ENCODE data around the gene GABRP. TPM values are rescaled to one million over a fixed set of nuclear protein-coding genes. Genes with fewer than 3 reads are reported as not detected.

Gene GABRP
- total and polyA plus RNA-seq, 2 experiments from 2014 or later, result 3.6 to 6.3 TPM

- TF ChIP-seq ETS1 (IDR thresholded peaks at IDR 0.05), result no peak
- TF ChIP-seq CREB1 (CRISPR knock-in tag; IDR thresholded peaks at IDR 0.05; ENCODE audit: low read depth), result no peak
- no peak for TF ChIP-seq ZNF331 (CRISPR knock-in tag; IDR thresholded peaks at IDR 0.05; ENCODE audit: low read depth)
- no peak for TF ChIP-seq REST (IDR thresholded peaks at IDR 0.05; ENCODE audit: unreplicated experiment)
Measured at GRCh38 chr5:170758481-170758880, 25.0 kb upstream of the GABRP start (continued).

- peaks cover 36% of the 10 kb centered on the region for H3K9me2 ChIP-seq (ENCODE audit: insufficient read depth)
- no peak overlapping the region for H3K4me3 ChIP-seq
- H2AFZ ChIP-seq, result no peak overlapping the region
- peak overlapping the region; percentile 44; the same call in 1 of the 2 replicates for H3K27ac Mint-ChIP-seq
- no peaks in the 10 kb centered on the region for H3K27me3 ChIP-seq (ENCODE audit: insufficient read depth)
- H4K20me1 ChIP-seq (replicated peaks; ENCODE audit: insufficient read depth), result no peaks in the 10 kb centered on the region
- H3K4me2 ChIP-seq, result no peak overlapping the region
- ATAC-seq (no peak), DNase-seq (ENCODE audit: low spot score) (no peak)
- 0 out of 3 replicates have a peak, but pooled peaks cover under 1% of the 10 kb centered on the region for H3K9me3 Mint-ChIP-seq
- H3K4me1 ChIP-seq (ENCODE audit: insufficient read depth), result peaks cover 9% of the 10 kb centered on the region; the same call in 1 of the 2 replicates
- peaks cover 10% of the 10 kb centered on the region for H3K36me3 Mint-ChIP-seq (ENCODE audit: low read depth)
- no peak overlapping the region for H3K4me3 Mint-ChIP-seq
- H3K79me2 ChIP-seq (replicated peaks; ENCODE audit: insufficient read depth), result no peaks in the 10 kb centered on the region
- H3K36me3 ChIP-seq (ENCODE audit: insufficient read depth), result no peaks in the 10 kb centered on the region
- 0 out of 2 replicates have a peak, but pooled peaks have one; percentile 22 for TF ChIP-seq POLR2AphosphoS5 (IDR thresholded peaks at IDR 0.05; ENCODE audit: low read depth)
- TF ChIP-seq EZH2phosphoT487 (IDR thresholded peaks at IDR 0.05; ENCODE audit: unreplicated experiment), result no peak
- H3K27me3 Mint-ChIP-seq (ENCODE audit: insufficient read depth, low read depth, poor library complexity), result peaks cover 10% of the 10 kb centered on the region
- H3K4me1 Mint-ChIP-seq, result peaks cover 22% of the 10 kb centered on the region
- H3F3A ChIP-seq (replicated peaks; ENCODE audit: low read depth), result peaks cover 5% of the 10 kb centered on the region; the same call in 1 of the 2 replicates
- peak overlapping the region; percentile 99 for H3K27ac ChIP-seq (ENCODE audit: low read depth)
Measured at GRCh38 chr5:170760113-170760512, 23.4 kb upstream of the GABRP start.

GRCh38 chr5:170761048-170761707 lies 22.3 kb upstream of the GABRP start:
- H3K79me2 ChIP-seq (replicated peaks; ENCODE audit: insufficient read depth), result no peaks in the 10 kb centered on the region
- no peaks in the 10 kb centered on the region for H3K36me3 ChIP-seq (ENCODE audit: insufficient read depth)
- peaks cover 9% of the 10 kb centered on the region for H3K36me3 Mint-ChIP-seq (ENCODE audit: low read depth)
- peak overlapping the region; percentile 99 for H3K27ac ChIP-seq (ENCODE audit: low read depth)
- no peaks in the 10 kb centered on the region for H3K9me3 Mint-ChIP-seq
- H4K20me1 ChIP-seq (replicated peaks; ENCODE audit: insufficient read depth), result no peaks in the 10 kb centered on the region
- no peaks in the 10 kb centered on the region for H3K27me3 ChIP-seq (ENCODE audit: insufficient read depth)
- peaks cover 9% of the 10 kb centered on the region; the same call in 1 of the 2 replicates for H3K4me1 ChIP-seq (ENCODE audit: insufficient read depth)
- peaks cover 22% of the 10 kb centered on the region for H3K4me1 Mint-ChIP-seq
- ATAC-seq, result peak; percentile 89
- peak overlapping the region; percentile 42 for H3K4me3 Mint-ChIP-seq
- peaks cover 5% of the 10 kb centered on the region; the same call in 1 of the 2 replicates for H3F3A ChIP-seq (replicated peaks; ENCODE audit: low read depth)
- no peak overlapping the region for H3K27ac Mint-ChIP-seq
- H3K4me2 ChIP-seq, result peak overlapping the region; percentile 53
- peaks cover 29% of the 10 kb centered on the region for H3K9me2 ChIP-seq (ENCODE audit: insufficient read depth)
- H3K27me3 Mint-ChIP-seq (ENCODE audit: insufficient read depth, low read depth, poor library complexity), result peaks cover 10% of the 10 kb centered on the region
- peak; percentile 94 for DNase-seq (ENCODE audit: low spot score)
- H2AFZ ChIP-seq, result no peak overlapping the region
- H3K4me3 ChIP-seq, result no peak overlapping the region
- TF ChIP-seq ETS1 (IDR thresholded peaks at IDR 0.05), result peak; percentile 73
- no peak for TF ChIP-seq JUNB (IDR thresholded peaks at IDR 0.05; ENCODE audit: unreplicated experiment)
- TF ChIP-seq POLR2AphosphoS5 (IDR thresholded peaks at IDR 0.05; ENCODE audit: low read depth), result peak; percentile 29; the same call in 1 of the 2 replicates
- TF ChIP-seq CTCF (conservative IDR thresholded peaks at IDR 0.05; ENCODE audit: low read depth in 2 of 2), result no peak

Data from GM23338 (cell line).